ENCODE data around the gene SAMD11. TPM values are rescaled to one million over a fixed set of nuclear protein-coding genes. Genes with fewer than 3 reads are reported as not detected.

The SAMD11 gene
- total RNA-seq, 1 donor from 2014 or later: 1.7 TPM

- intact Hi-C loops (cut with DNase I): no loop called here
- DNase-seq (ENCODE audit: missing footprints): peak; percentile 13
- ATAC-seq: no peak
These were observed 8.8 kb upstream of the SAMD11 start for GRCh38 chr1:914891-915280.

GRCh38 chr1:915295-916172 lies 8.2 kb upstream of the SAMD11 start:
- intact Hi-C loops (cut with DNase I): no loop called here
- DNase-seq (ENCODE audit: missing footprints) (peak; percentile 48), ATAC-seq (no peak)

- intact Hi-C loops (cut with DNase I): no loop called here
- DNase-seq (ENCODE audit: missing footprints) (peak; percentile 54), ATAC-seq (no peak)
These were observed 7.3 kb upstream of the SAMD11 start for GRCh38 chr1:916173-917075.

- no peak for ATAC-seq
- intact Hi-C loops (cut with DNase I): no loop called here
These were observed 6.7 kb upstream of the SAMD11 start for GRCh38 chr1:917076-917459.

GRCh38 chr1:917466-918091 lies 6.1 kb upstream of the SAMD11 start:
- peak; percentile 44 for DNase-seq (ENCODE audit: missing footprints)
- intact Hi-C loops (cut with DNase I): no loop called here
- no peak for ATAC-seq

More at GRCh38 chr1:917076-917459, 6.7 kb upstream of the SAMD11 start:
- no peak for DNase-seq (ENCODE audit: missing footprints)

- ATAC-seq (no peak), DNase-seq (ENCODE audit: missing footprints) (peak; percentile 39)
- intact Hi-C loops (cut with DNase I): no loop called here
These were observed 5.4 kb upstream of the SAMD11 start for GRCh38 chr1:918353-918752.

- peak; percentile 51 for DNase-seq (ENCODE audit: missing footprints)
- ATAC-seq: no peak
These were observed 4.9 kb upstream of the SAMD11 start for GRCh38 chr1:918843-919242.

GRCh38 chr1:919271-919872 lies 4.4 kb upstream of the SAMD11 start:
- intact Hi-C loops (cut with DNase I): no loop called here
- ATAC-seq: no peak
- DNase-seq (ENCODE audit: missing footprints): peak; percentile 46

More at GRCh38 chr1:918843-919242, 4.9 kb upstream of the SAMD11 start:
- intact Hi-C loops (cut with DNase I): no loop called here

- intact Hi-C loops (cut with DNase I): no loop called here
- DNase-seq (ENCODE audit: missing footprints): peak; percentile 50
These were observed 3.7 kb upstream of the SAMD11 start for GRCh38 chr1:920010-920409.

GRCh38 chr1:920521-920920 lies 3.2 kb upstream of the SAMD11 start:
- DNase-seq (ENCODE audit: missing footprints) (no peak), ATAC-seq (no peak)
- intact Hi-C loops (cut with DNase I): no loop called here

More at GRCh38 chr1:920010-920409, 3.7 kb upstream of the SAMD11 start:
- no peak for ATAC-seq

- intact Hi-C loops (cut with DNase I): no loop called here
- DNase-seq (ENCODE audit: missing footprints): peak; percentile 81
- peak; percentile 66 for ATAC-seq
These were observed 2.5 kb upstream of the SAMD11 start for GRCh38 chr1:921011-921837.

GRCh38 chr1:923991-924655 lies 400 bp downstream of the SAMD11 start:
- DNase-seq (ENCODE audit: missing footprints): no peak
- ATAC-seq: no peak
- intact Hi-C loops (cut with DNase I): no loop called here

GRCh38 chr1:924656-925560 lies 1.2 kb downstream of the SAMD11 start:
- DNase-seq (ENCODE audit: missing footprints) (no peak), ATAC-seq (no peak)
- intact Hi-C loops (cut with DNase I): no loop called here

- intact Hi-C loops (cut with DNase I): no loop called here
- ATAC-seq (peak; percentile 42), DNase-seq (ENCODE audit: missing footprints) (no peak)
These were observed 2.1 kb downstream of the SAMD11 start for GRCh38 chr1:925561-926421.

- ATAC-seq (no peak), DNase-seq (ENCODE audit: missing footprints) (no peak)
- intact Hi-C loops (cut with DNase I): no loop called here
These were observed 3.5 kb downstream of the SAMD11 start for GRCh38 chr1:927234-927633.

GRCh38 chr1:927748-928147 lies 4.0 kb downstream of the SAMD11 start:
- ATAC-seq (no peak), DNase-seq (ENCODE audit: missing footprints) (no peak)
- intact Hi-C loops (cut with DNase I): no loop called here

All from Right ventricle myocardium inferior (tissue), 1 donor.